ENCODE measurements around the gene DNAAF9.

DNA sequence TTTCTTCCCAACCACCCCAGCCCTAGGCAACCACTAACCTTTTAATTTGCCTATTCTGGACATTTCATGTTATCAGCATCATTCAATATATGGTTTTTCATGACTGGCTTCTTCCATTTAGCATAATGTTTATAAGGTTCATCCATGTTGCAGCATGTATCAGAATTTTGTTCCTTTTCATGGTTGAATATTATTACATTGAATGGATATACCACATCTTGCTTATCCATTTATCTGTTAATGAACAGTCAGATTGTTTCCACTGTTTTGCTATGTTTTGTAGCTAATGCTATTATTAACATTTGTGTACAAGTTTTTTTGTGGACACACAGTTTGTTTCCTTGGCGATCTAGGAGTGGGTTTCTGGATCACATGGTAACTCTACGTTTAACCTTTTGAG is 3.0 kb upstream of the DNAAF9 start:
- TF ChIP-seq, protein P1, sequence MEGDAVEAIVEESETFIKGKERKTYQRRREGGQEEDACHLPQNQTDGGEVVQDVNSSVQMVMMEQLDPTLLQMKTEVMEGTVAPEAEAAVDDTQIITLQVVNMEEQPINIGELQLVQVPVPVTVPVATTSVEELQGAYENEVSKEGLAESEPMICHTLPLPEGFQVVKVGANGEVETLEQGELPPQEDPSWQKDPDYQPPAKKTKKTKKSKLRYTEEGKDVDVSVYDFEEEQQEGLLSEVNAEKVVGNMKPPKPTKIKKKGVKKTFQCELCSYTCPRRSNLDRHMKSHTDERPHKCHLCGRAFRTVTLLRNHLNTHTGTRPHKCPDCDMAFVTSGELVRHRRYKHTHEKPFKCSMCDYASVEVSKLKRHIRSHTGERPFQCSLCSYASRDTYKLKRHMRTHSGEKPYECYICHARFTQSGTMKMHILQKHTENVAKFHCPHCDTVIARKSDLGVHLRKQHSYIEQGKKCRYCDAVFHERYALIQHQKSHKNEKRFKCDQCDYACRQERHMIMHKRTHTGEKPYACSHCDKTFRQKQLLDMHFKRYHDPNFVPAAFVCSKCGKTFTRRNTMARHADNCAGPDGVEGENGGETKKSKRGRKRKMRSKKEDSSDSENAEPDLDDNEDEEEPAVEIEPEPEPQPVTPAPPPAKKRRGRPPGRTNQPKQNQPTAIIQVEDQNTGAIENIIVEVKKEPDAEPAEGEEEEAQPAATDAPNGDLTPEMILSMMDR (conservative IDR thresholded peaks at IDR 0.05; ENCODE audit: low read length): no peak
- no peak for TF ChIP-seq EZH2phosphoT487 (IDR thresholded peaks at IDR 0.05; ENCODE audit: borderline replicate concordance, low read depth, low read length)
